CD14-positive monocyte (primary cell): Measurements from ENCODE around the gene UBP1. TPM values are rescaled to one million over a fixed set of nuclear protein-coding genes. Genes with fewer than 3 reads are reported as not detected.

Experiments used
- DNase-seq, 3 donors: peaks; one replicate each; pipeline ENCODE4 v3.0.0-alpha.2; 2011 to 2022
- H2AFZ ChIP-seq: 2 replicates; pipeline ENCODE4 v1.6.0; 2012; ENCODE audit warnings: mild to moderate bottlenecking, low read depth, low read length, inconsistent platforms; ENCODE audit not compliant: insufficient read depth, poor library complexity, severe bottlenecking
- H3K27ac ChIP-seq, 2 donors: 1 replicate in 1 of 2; 2 replicates in 1 of 2; pipeline ENCODE4 v1.5.1; 2012 to 2013; ENCODE audit warnings: low read length in 2 of 2, control low read depth in 1 of 2, inconsistent platforms in 1 of 2, low read depth in 1 of 2, mild to moderate bottlenecking in 1 of 2
- H3K27me3 ChIP-seq, 2 donors: one replicate each; pipeline versions ENCODE4 v1.6.0 to v1.6.1; 2011 to 2013; ENCODE audit warnings: low read length in 2 of 2; ENCODE audit not compliant: control insufficient read depth in 2 of 2, insufficient read depth in 2 of 2
- H3K36me3 ChIP-seq, 2 donors: replicated peaks in 1 of 2; 1 replicate in 1 of 2; 2 replicates in 1 of 2; pipeline versions ENCODE4 v1.5.1 to v1.6.1; 2012 to 2013; ENCODE audit warnings: low read length in 2 of 2, control low read depth in 1 of 2, inconsistent platforms in 1 of 2, mild to moderate bottlenecking in 1 of 2; ENCODE audit not compliant: insufficient read depth in 2 of 2, control insufficient read depth in 1 of 2
- H3K4me1 ChIP-seq, 2 donors: 1 replicate in 1 of 2; 2 replicates in 1 of 2; pipeline versions ENCODE4 v1.5.1 to v1.6.1; 2012 to 2013; ENCODE audit warnings: low read length in 2 of 2, control low read depth in 1 of 2, inconsistent platforms in 1 of 2, mild to moderate bottlenecking in 1 of 2, moderate library complexity in 1 of 2; ENCODE audit not compliant: insufficient read depth in 2 of 2, control insufficient read depth in 1 of 2
- H3K4me2 ChIP-seq: replicated peaks from 2 replicates; pipeline ENCODE3; 2012; ENCODE audit warnings: low read length, moderate library complexity, mild to moderate bottlenecking; ENCODE audit not compliant: poor library complexity, severe bottlenecking; ENCODE audit errors: extremely low read depth
- H3K4me3 ChIP-seq, 3 experiments: fragments of 200-600 bp in 1 of 3; sonication (generic) in 1 of 3; replicated peaks in 1 of 3; 1 replicate in 2 of 3; 2 replicates in 1 of 3; pipeline ENCODE4 v1.5.1; 2011 to 2013; ENCODE audit warnings: low read length in 3 of 3, mild to moderate bottlenecking in 3 of 3, control low read depth in 2 of 3, low read depth in 2 of 3, inconsistent platforms in 1 of 3, moderate library complexity in 1 of 3
- H3K79me2 ChIP-seq: 2 replicates; pipeline ENCODE4 v1.6.0; 2012; ENCODE audit warnings: mild to moderate bottlenecking, control low read depth, inconsistent platforms, low read length, moderate library complexity; ENCODE audit not compliant: insufficient read depth
- H3K9ac ChIP-seq: 2 replicates; pipeline ENCODE4 v1.6.0; 2017; ENCODE audit warnings: low read length, mild to moderate bottlenecking; ENCODE audit not compliant: insufficient read depth, poor library complexity, severe bottlenecking
- H3K9me3 ChIP-seq, 2 donors: replicated peaks in 1 of 2; 1 replicate in 1 of 2; 2 replicates in 1 of 2; pipeline versions ENCODE4 v1.5.1 to v1.6.1; 2012 to 2013; ENCODE audit warnings: low read length in 2 of 2, control low read depth in 1 of 2; ENCODE audit not compliant: control insufficient read depth in 1 of 2, insufficient read depth in 1 of 2
- H4K20me1 ChIP-seq: 2 replicates; pipeline ENCODE4 v1.6.0; 2012; ENCODE audit warnings: mild to moderate bottlenecking, low read length, control low read depth, moderate library complexity; ENCODE audit not compliant: insufficient read depth
- H3K27ac Mint-ChIP-seq, 7 donors: one replicate each; pipeline ENCODE4 v1.8.0; 2020; ENCODE audit warnings: mild to moderate bottlenecking in 7 of 7, mixed read lengths in 7 of 7, moderate library complexity in 6 of 7, inconsistent platforms in 2 of 7
- H3K27me3 Mint-ChIP-seq, 3 donors: one replicate each; pipeline ENCODE4 v1.8.0; 2021 to 2022; ENCODE audit warnings: low read depth in 3 of 3, mild to moderate bottlenecking in 3 of 3, mixed read lengths in 3 of 3, moderate library complexity in 3 of 3, inconsistent platforms in 1 of 3
- H3K36me3 Mint-ChIP-seq, 2 donors: one replicate each; pipeline ENCODE4 v1.8.0; 2020; ENCODE audit warnings: mixed read lengths in 2 of 2, inconsistent platforms in 1 of 2, mild to moderate bottlenecking in 1 of 2
- H3K4me1 Mint-ChIP-seq: one replicate; pipeline ENCODE4 v1.8.0; 2020; ENCODE audit warnings: mild to moderate bottlenecking, mixed read lengths
- H3K4me3 Mint-ChIP-seq, 2 donors: one replicate each; pipeline ENCODE4 v1.8.0; 2020; ENCODE audit warnings: mild to moderate bottlenecking in 2 of 2, mixed read lengths in 2 of 2, moderate library complexity in 1 of 2
- H3K9me3 Mint-ChIP-seq, 7 donors: one replicate each; pipeline ENCODE4 v1.8.0; 2020 to 2022; ENCODE audit warnings: mixed read lengths in 7 of 7, mild to moderate bottlenecking in 6 of 7, moderate library complexity in 6 of 7, inconsistent platforms in 2 of 7
- CTCF ChIP-seq: fragments of 200-600 bp; IDR thresholded peaks from one replicate; pipeline ENCODE4 v1.8.0; 2022; ENCODE audit warnings: antibody characterized with exemption, mild to moderate bottlenecking
- WGBS: methylation state at CpG from one replicate; pipeline ENCODE4 v1.1.5; 2013; ENCODE audit warnings: missing lambda C conversion rate; ENCODE audit not compliant: insufficient coverage; 5-methylcytosine and 5-hydroxymethylcytosine counted together
- intact Hi-C, 2 donors: fragments of 100-400 bp; cut with micrococcal nuclease; formaldehyde crosslinking; loops; one replicate each; pipeline versions ENCODE4 v1.15.0 to v1.15.1; 2023
- polyA plus RNA-seq, 3 donors: library from polyadenylated mRNA; depleted of rRNA in 1 of 3; unstranded in 2 of 3; stranded (reverse) in 1 of 3; fragments of 300-500 nt in 2 of 3; fragments of >200 nt in 1 of 3; fragmentation: Illumina TruSeq in 2 of 3; gene quantifications; 1 replicate in 2 of 3; 2 replicates in 1 of 3; pipeline ENCODE4 v1.2.3, GENCODE V29; 2012 to 2021

UBP1 gene
- polyA plus RNA-seq, 3 donors, result 7.8 to 72.4 (median 8.8) TPM

DNA sequence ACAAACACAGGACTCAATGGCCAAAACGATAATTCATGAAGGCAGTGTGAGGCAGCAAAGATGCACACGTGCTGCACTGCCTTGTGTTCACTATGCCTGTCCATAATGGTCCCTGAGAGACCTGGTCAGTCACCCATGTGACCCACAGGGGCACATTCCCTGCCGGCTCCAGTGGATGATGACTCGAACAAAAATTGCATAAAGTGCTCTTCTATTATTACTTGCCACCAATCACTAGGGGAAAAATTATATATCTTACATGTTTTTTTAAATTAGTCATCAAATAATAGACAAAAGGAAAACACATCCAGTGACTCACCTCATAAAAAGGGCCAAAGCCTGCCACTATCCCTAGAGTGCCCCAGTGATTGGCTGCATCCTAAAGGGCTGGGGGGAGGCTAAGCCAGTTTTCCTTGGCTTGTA is 47.5 kb downstream of the UBP1 start:
- H3K36me3 Mint-ChIP-seq, result peaks cover 84 to 94% of the 10 kb centered on the region in 2 donors
- H3K9ac ChIP-seq, result no peak overlapping the region
- H3K27ac Mint-ChIP-seq, result peak overlapping the region in 1 of 7 donors; percentile 44
- no peaks in the 10 kb centered on the region for H3K79me2 ChIP-seq
- H3K36me3 ChIP-seq, result peaks cover 91 to 98% of the 10 kb centered on the region in 2 donors
- no peak overlapping the region for H3K4me3 ChIP-seq
- 100% methylated on average over 2 of the region's 4 CpGs for WGBS
- H3K9me3 Mint-ChIP-seq, result no peaks in the 10 kb centered on the region
- no peak overlapping the region for H3K4me2 ChIP-seq
- no peaks in the 10 kb centered on the region for H3K9me3 ChIP-seq
- H3K27me3 ChIP-seq, result no peaks in the 10 kb centered on the region
- H3K27ac ChIP-seq, result peak overlapping the region in 1 of 2 donors; percentile 3
- intact Hi-C loops, result no loop called here
- H3K27me3 Mint-ChIP-seq, result no peaks in the 10 kb centered on the region
- no peak for DNase-seq
- no peak overlapping the region for H2AFZ ChIP-seq
- TF ChIP-seq CTCF, result no peak
- H3K4me1 Mint-ChIP-seq, result no peaks in the 10 kb centered on the region
- peaks cover 4% of the 10 kb centered on the region for H4K20me1 ChIP-seq
- no peaks in the 10 kb centered on the region for H3K4me1 ChIP-seq
- no peak overlapping the region for H3K4me3 Mint-ChIP-seq

GRCh38 chr3:33392144-33392543 is 48.1 kb downstream of the UBP1 start:
- peak overlapping the region in 1 of 2 donors; percentile 3 for H3K27ac ChIP-seq
- H2AFZ ChIP-seq, result no peak overlapping the region
- no peaks in the 10 kb centered on the region for H3K9me3 ChIP-seq
- no peak for TF ChIP-seq CTCF
- H3K4me1 ChIP-seq, result no peaks in the 10 kb centered on the region
- Mint-ChIP-seq H3K4me1 (no peaks in the 10 kb centered on the region), H3K9me3 (no peaks in the 10 kb centered on the region), H3K27me3 (no peaks in the 10 kb centered on the region), H3K27ac (peak overlapping the region in 4 of 7 donors; percentile 27 to 76 (median 60)), H3K4me3 (no peak overlapping the region), H3K36me3 (peaks cover 83 to 94% of the 10 kb centered on the region in 2 donors)
- peaks cover 86 to 98% of the 10 kb centered on the region in 2 donors for H3K36me3 ChIP-seq
- H4K20me1 ChIP-seq, result peaks cover 4% of the 10 kb centered on the region
- H3K27me3 ChIP-seq, result no peaks in the 10 kb centered on the region
- no peak overlapping the region for H3K4me3 ChIP-seq
- DNase-seq, result no peak
- H3K4me2 ChIP-seq, result no peak overlapping the region
- no peak overlapping the region for H3K9ac ChIP-seq
- no peaks in the 10 kb centered on the region for H3K79me2 ChIP-seq
- WGBS, result no CpG with 5 or more reads among the region's 4 CpGs
- intact Hi-C loops, result no loop called here
